ENCODE data around the gene MARK2. TPM values are rescaled to one million over a fixed set of nuclear protein-coding genes. Genes with fewer than 3 reads are reported as not detected.

The MARK2 gene
- total RNA-seq, 1 donor from 2014 or later: 31.8 TPM

DNA sequence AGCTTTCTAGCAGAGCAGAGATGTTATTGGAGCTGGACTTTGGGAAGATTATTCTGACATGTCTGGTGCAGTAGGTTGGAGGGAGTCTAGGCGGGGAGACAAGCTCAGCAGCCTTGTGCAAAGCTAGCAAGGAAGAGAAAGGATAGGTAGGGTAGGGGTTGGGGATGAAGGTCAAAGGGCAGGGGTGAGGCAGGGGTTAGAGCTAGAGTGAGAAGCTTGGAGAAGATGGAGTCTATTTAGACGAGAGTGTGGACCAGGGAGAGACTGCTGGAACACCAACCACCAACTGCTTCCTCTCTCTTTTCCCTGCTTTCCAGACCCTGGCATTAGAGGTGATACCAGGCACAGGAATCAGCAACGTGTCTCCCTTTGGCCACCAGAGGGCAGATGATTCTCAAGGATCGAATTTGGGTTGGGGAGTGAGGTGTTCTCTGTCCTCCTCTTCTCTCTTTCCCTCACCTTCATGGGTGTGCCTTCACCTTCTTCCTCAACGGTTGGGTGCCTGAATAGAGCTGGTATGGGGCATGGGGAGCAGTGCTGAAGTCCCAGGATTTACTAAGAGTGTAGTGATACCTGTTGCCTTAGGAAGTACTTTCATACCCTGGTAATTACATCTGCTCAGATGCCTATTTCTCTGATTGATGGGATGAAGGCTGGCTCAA, 1.8 kb upstream of the MARK2 start:
- TF ChIP-seq, protein P1, sequence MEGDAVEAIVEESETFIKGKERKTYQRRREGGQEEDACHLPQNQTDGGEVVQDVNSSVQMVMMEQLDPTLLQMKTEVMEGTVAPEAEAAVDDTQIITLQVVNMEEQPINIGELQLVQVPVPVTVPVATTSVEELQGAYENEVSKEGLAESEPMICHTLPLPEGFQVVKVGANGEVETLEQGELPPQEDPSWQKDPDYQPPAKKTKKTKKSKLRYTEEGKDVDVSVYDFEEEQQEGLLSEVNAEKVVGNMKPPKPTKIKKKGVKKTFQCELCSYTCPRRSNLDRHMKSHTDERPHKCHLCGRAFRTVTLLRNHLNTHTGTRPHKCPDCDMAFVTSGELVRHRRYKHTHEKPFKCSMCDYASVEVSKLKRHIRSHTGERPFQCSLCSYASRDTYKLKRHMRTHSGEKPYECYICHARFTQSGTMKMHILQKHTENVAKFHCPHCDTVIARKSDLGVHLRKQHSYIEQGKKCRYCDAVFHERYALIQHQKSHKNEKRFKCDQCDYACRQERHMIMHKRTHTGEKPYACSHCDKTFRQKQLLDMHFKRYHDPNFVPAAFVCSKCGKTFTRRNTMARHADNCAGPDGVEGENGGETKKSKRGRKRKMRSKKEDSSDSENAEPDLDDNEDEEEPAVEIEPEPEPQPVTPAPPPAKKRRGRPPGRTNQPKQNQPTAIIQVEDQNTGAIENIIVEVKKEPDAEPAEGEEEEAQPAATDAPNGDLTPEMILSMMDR (IDR thresholded peaks at IDR 0.05): peak; percentile 88
- H3K27me3 Mint-ChIP-seq (ENCODE audit: unreplicated experiment): no peaks in the 10 kb centered on the region
- peaks cover 28% of the 10 kb centered on the region for H3K4me1 Mint-ChIP-seq (ENCODE audit: unreplicated experiment)
- H3K36me3 Mint-ChIP-seq (ENCODE audit: unreplicated experiment): no peaks in the 10 kb centered on the region
- no peak overlapping the region for H3K4me3 Mint-ChIP-seq (ENCODE audit: unreplicated experiment)
- no peak overlapping the region for H3K27ac Mint-ChIP-seq (ENCODE audit: unreplicated experiment)
- no peaks in the 10 kb centered on the region for H3K9me3 Mint-ChIP-seq (ENCODE audit: unreplicated experiment)
- peak; percentile 90 for DNase-seq (ENCODE audit: extremely low spot score, unreplicated experiment)

DNA sequence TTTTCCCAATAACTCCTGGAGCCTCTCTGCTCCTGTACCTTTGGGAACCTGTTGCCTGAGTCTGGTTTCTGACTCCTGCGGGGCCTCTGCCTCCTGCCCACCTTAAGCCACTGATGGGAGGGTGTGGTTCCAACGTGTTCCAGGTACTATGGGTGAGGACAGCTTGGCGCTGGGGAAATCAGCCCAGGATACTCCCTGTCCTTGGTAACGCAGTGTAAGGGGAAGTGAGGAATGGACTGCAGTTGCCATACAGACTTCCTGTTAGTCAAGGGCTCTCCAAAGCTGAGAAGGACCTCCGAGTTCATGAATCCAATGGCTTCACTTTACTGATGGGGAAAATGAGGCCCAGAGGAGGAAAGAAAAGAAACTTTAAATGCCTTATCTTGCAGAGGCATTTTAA, 1.2 kb upstream of the MARK2 start:
- H3K36me3 Mint-ChIP-seq (ENCODE audit: unreplicated experiment): no peaks in the 10 kb centered on the region
- TF ChIP-seq, protein P1 (IDR thresholded peaks at IDR 0.05): no peak
- H3K9me3 Mint-ChIP-seq (ENCODE audit: unreplicated experiment): no peaks in the 10 kb centered on the region
- H3K27ac Mint-ChIP-seq (ENCODE audit: unreplicated experiment): peak overlapping the region; percentile 55
- peaks cover 31% of the 10 kb centered on the region for H3K4me1 Mint-ChIP-seq (ENCODE audit: unreplicated experiment)
- H3K27me3 Mint-ChIP-seq (ENCODE audit: unreplicated experiment): no peaks in the 10 kb centered on the region
- no peak overlapping the region for H3K4me3 Mint-ChIP-seq (ENCODE audit: unreplicated experiment)
- no peak for DNase-seq (ENCODE audit: extremely low spot score, unreplicated experiment)

DNA sequence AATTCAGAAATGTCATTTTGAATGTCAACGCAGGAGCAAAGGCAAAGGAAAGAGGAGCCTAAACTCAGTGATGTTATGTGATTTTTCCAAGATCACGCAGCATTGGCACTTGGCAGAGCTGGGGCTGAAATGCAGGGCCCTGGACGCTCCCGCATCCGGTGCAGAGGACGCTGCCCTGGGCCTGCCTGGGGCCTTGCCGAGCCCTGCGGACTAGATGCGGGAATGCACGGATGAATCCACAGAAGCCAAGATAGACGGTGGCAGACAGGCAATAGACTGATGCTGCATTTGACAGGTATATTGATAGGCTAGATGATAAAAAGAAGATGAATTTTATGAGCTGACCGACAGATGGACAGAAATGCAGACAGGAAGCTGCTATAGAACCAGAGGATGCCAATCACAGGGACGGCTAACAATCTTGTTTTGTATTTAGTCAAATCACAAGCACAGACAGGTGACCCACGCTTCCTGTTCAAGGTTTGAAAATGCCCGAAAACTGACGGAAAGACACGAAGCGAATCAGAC, 696 bp upstream of the MARK2 start:
- H3K4me1 Mint-ChIP-seq (ENCODE audit: unreplicated experiment): peaks cover 33% of the 10 kb centered on the region
- peak overlapping the region; percentile 55 for H3K27ac Mint-ChIP-seq (ENCODE audit: unreplicated experiment)
- peak overlapping the region; percentile 75 for H3K4me3 Mint-ChIP-seq (ENCODE audit: unreplicated experiment)
- H3K9me3 Mint-ChIP-seq (ENCODE audit: unreplicated experiment): no peaks in the 10 kb centered on the region
- no peaks in the 10 kb centered on the region for H3K27me3 Mint-ChIP-seq (ENCODE audit: unreplicated experiment)
- H3K36me3 Mint-ChIP-seq (ENCODE audit: unreplicated experiment): no peaks in the 10 kb centered on the region
- no peak for DNase-seq (ENCODE audit: extremely low spot score, unreplicated experiment)
- TF ChIP-seq, protein P1 (IDR thresholded peaks at IDR 0.05): no peak

DNA sequence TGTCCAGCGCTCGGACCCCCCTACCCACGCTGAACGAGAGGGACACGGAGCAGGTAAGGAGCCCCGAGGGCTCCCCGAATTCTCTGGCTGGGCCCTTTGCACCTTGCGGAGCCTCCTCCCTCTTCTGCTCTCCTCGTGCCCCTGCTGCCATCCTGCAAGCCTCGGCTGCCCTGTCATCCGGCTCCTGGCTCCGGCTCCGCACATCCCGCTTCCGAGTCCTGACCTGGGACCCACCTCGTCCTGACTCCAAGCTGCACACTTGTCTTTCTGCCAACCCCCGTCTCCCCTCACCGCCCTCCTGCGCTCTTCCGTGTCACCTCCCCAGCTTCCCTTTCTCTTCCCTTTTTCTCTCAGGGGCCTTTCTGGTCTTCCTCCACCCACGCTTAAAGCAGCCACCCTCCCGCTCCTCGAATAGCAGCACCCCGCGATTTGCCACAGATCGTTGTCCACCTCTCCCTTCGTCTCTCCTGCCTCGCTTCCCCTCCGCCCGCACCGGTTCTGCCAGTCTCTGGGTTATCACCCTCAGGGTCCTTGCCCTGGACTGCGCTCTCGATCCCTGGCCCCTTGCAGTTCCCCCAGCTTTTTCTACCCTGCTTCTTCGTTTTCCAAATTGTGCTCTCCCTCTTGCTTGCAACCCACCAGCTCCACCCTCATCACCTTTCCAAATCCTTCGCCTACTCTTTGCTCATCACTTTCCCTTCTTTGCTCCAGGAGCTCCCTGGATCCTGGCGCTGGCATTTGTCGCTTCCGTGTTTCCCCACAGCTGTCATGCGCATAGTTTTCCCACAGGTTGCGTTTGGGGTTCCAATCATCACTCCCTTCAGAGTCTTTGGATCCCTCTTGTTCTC, 822 bp downstream of the MARK2 start:
- Mint-ChIP-seq H3K4me1 (ENCODE audit: unreplicated experiment) (peaks cover 33% of the 10 kb centered on the region), H3K4me3 (ENCODE audit: unreplicated experiment) (peak overlapping the region; percentile 94), H3K9me3 (ENCODE audit: unreplicated experiment) (no peaks in the 10 kb centered on the region), H3K36me3 (ENCODE audit: unreplicated experiment) (peaks cover 6% of the 10 kb centered on the region), H3K27ac (ENCODE audit: unreplicated experiment) (peak overlapping the region; percentile 91), H3K27me3 (ENCODE audit: unreplicated experiment) (no peaks in the 10 kb centered on the region)
- TF ChIP-seq, protein P1 (IDR thresholded peaks at IDR 0.05): no peak
- no peak for DNase-seq (ENCODE audit: extremely low spot score, unreplicated experiment)

Measured in osteocyte (in vitro differentiated cells).